Measurements from ENCODE around the gene SLF2. TPM values are rescaled to one million over a fixed set of nuclear protein-coding genes. Genes with fewer than 3 reads are reported as not detected.

The SLF2 gene
- total RNA-seq, 4 donors from 2014 or later, result 22.1 to 32.4 (median 25.6) TPM

DNA sequence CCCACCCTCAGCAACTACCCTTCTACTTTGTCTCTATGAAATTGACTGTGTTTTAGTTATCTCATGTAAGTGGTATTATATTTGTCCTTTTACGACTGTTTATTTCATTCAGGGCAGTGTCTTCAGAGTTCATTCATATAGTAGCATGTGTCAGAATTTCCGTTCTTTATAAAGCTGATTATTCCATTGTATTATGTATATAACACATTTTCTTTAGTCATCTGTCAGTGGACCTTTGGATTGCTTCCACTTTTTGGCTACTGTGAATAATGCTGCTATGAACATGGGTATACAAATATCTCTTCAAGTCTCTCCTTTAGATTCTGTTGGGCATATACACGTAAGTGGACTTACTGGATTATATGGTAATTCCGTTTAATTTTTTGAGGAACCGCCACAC, 14.5 kb downstream of the SLF2 start:
- no peaks in the 10 kb centered on the region for H3K9me3 ChIP-seq
- no peak overlapping the region for H3K4me3 ChIP-seq
- H3K36me3 ChIP-seq, result peaks cover 21 to 95% of the 10 kb centered on the region in 2 donors
- H3K27me3 ChIP-seq, result no peaks in the 10 kb centered on the region
- ATAC-seq, result no peak
- H3K4me1 ChIP-seq, result no peaks in the 10 kb centered on the region
- 70 to 80% methylated on average over 5 of the region's 5 CpGs for whole genome bisulfite sequencing, 2 donors (ENCODE audit: low coverage in 1 of 2)
- TF ChIP-seq POLR2A (IDR thresholded peaks at IDR 0.05), result no peak
- no peak for TF ChIP-seq CTCF (IDR thresholded peaks at IDR 0.05)
- no peak for TF ChIP-seq EP300 (IDR thresholded peaks at IDR 0.05)
- TF ChIP-seq POLR2AphosphoS5 (IDR thresholded peaks at IDR 0.05), result no peak
- no peak overlapping the region for H3K27ac ChIP-seq

DNA sequence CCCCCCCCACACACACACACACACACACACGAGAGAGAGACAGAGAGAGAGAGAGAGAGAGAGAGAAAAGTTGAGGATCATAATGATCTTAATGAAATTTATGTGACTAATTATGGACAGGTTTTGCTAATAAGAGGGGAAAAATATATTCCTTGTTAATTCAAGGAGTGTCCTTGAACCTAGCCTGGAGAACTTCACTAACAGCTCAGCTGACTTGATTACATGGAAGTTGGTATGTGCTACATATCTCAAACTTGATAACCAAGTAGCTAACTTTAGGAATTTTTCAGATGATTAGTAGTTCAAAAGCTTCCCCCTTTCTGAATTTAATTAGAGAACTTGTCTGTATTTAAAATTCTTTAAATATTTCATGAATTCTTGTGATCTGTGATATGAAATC, 15.3 kb downstream of the SLF2 start:
- no peaks in the 10 kb centered on the region for H3K4me1 ChIP-seq
- H3K36me3 ChIP-seq, result peaks cover 21 to 95% of the 10 kb centered on the region in 2 donors
- no peak for ATAC-seq
- no peaks in the 10 kb centered on the region for H3K27me3 ChIP-seq
- TF ChIP-seq POLR2AphosphoS5 (IDR thresholded peaks at IDR 0.05), result no peak
- H3K9me3 ChIP-seq, result no peaks in the 10 kb centered on the region
- H3K4me3 ChIP-seq, result no peak overlapping the region
- no peak overlapping the region for H3K27ac ChIP-seq
- WGBS, 2 donors (ENCODE audit: low coverage in 1 of 2), result 50% methylated on average over 1 of the region's 1 CpG; no CpG with 5 or more reads in 1 of the 2 donors

- no peaks in the 10 kb centered on the region for H3K9me3 ChIP-seq
- H3K4me3 ChIP-seq, result no peak overlapping the region
- no peaks in the 10 kb centered on the region for H3K27me3 ChIP-seq
- no peak overlapping the region for H3K27ac ChIP-seq
- no peak for ATAC-seq
- TF ChIP-seq CTCF (IDR thresholded peaks at IDR 0.05) (no peak), POLR2AphosphoS5 (IDR thresholded peaks at IDR 0.05) (no peak), POLR2A (IDR thresholded peaks at IDR 0.05) (no peak), EP300 (IDR thresholded peaks at IDR 0.05) (no peak)
- H3K4me1 ChIP-seq, result no peaks in the 10 kb centered on the region
- peaks cover 12 to 95% of the 10 kb centered on the region in 2 donors for H3K36me3 ChIP-seq
Observed at GRCh38 chr10:100930368-100930767, 17.6 kb downstream of the SLF2 start.

DNA sequence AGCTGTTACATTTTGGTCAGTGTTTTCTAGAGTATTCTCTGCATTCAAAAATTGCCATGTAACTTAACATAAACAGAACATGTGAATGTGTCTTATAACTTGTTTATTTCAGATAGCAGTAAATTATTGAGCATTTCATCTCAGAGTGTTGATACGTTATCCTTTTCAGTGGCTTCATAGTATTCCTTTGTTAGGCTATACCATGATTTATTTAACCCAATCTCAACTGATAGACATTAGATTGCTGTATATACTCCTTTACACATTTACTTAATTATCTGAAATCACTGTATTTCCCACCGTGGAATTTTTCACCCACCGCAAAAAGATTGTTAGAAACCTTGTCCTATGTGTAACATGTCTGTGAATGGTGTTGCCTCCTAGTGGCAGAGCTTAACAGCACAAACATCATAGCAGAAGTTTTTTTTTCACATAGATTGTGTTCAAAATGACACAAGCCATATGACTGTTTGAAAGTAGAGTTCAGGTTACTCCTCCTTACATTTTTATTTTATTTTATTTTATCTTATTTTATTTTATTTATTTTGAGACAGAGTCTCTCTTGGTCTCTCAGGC, 21.4 kb downstream of the SLF2 start:
- WGBS, 2 donors (ENCODE audit: low coverage in 1 of 2), result 83 to 100% methylated on average over 3 of the region's 3 CpGs
- no peak overlapping the region for H3K4me3 ChIP-seq
- peaks cover 12 to 100% of the 10 kb centered on the region in 2 donors for H3K36me3 ChIP-seq

DNA sequence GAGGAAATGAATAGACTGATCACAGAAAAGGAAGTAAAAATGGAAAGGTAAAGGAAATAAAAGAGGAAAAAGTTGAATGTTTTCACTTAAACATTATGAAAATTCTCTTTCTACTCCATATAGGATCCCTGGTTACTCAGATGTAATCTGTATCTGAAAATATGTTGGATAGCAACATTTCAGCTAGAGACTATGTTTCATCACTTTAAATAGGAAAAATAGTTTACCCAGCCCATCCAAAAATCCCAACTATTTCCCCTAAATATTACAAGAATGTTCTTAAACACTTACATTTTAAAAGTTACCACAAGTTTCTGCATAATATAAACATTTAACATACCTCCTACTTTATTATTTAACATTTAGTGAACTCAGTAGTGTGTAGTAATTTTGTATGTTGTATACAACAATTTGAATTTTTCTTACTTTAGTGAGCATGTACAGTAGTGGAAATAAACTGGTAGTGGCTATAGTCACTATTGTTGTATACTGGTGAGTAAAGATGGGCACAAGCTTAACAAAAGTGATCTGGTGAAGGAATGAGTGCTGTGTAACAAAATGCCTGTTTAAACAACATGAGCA, 27.1 kb downstream of the SLF2 start:
- no peak for ATAC-seq
- Histone ChIP-seq H3K4me1 (no peaks in the 10 kb centered on the region), H3K27ac (no peak overlapping the region), H3K27me3 (no peaks in the 10 kb centered on the region), H3K36me3 (peaks cover 5 to 99% of the 10 kb centered on the region in 2 donors), H3K9me3 (no peaks in the 10 kb centered on the region), H3K4me3 (no peak overlapping the region)
- no peak for TF ChIP-seq POLR2A (IDR thresholded peaks at IDR 0.05)

More for the DNA sequence above, 21.4 kb downstream of the SLF2 start:
- no peak for ATAC-seq
- no peak for TF ChIP-seq EP300 (IDR thresholded peaks at IDR 0.05)
- peak in 2 of 4 experiments; percentile 21 to 30 for TF ChIP-seq CTCF (IDR thresholded peaks at IDR 0.05)
- no peak overlapping the region for H3K27ac ChIP-seq
- H3K27me3 ChIP-seq, result no peaks in the 10 kb centered on the region
- no peaks in the 10 kb centered on the region for H3K9me3 ChIP-seq
- H3K4me1 ChIP-seq, result no peaks in the 10 kb centered on the region

- H3K27ac ChIP-seq, result no peak overlapping the region
- TF ChIP-seq CTCF (IDR thresholded peaks at IDR 0.05) (no peak), POLR2AphosphoS5 (IDR thresholded peaks at IDR 0.05) (no peak), POLR2A (IDR thresholded peaks at IDR 0.05) (no peak), EP300 (IDR thresholded peaks at IDR 0.05) (no peak)
- WGBS, 2 donors (ENCODE audit: low coverage in 1 of 2), result 71 to 94% methylated on average over 2 to 3 of the region's 3 CpGs
- no peaks in the 10 kb centered on the region for H3K9me3 ChIP-seq
- peaks cover 9 to 99% of the 10 kb centered on the region in 2 donors for H3K36me3 ChIP-seq
- H3K27me3 ChIP-seq, result no peaks in the 10 kb centered on the region
- no peaks in the 10 kb centered on the region for H3K4me1 ChIP-seq
- no peak overlapping the region for H3K4me3 ChIP-seq
- no peak for ATAC-seq
Observed at GRCh38 chr10:100942229-100942628, 29.5 kb downstream of the SLF2 start.
